HG03175 (cell line): ENCODE data around the gene XPC.

Source experiments
- ATAC-seq: cut with Tn5 transposase; IDR thresholded peaks from one replicate; pipeline ENCODE4 v1.9.1; 2021; ENCODE audit warnings: mild to moderate bottlenecking, moderate library complexity; ENCODE audit not compliant: unreplicated experiment

Gene XPC

DNA sequence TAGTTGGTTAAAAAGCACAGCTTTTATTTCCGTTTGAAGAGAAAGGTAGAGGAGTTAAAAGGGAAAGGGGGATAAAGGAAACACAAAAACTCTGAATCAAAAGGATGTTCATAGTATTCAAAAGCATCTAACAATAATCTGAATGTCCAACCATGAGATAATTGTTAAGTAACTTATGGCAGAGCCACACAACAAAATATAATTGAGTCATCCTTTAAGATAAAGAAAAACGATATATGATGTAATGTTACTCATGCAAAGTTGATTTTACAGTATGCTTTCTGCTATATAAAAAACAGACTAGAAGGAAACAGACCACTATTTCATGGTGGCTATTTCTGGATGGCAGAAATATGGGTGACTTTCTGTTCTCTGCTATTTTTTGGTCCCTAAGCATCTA, 3.9 kb downstream of the XPC start:
- ATAC-seq, result no peak

DNA sequence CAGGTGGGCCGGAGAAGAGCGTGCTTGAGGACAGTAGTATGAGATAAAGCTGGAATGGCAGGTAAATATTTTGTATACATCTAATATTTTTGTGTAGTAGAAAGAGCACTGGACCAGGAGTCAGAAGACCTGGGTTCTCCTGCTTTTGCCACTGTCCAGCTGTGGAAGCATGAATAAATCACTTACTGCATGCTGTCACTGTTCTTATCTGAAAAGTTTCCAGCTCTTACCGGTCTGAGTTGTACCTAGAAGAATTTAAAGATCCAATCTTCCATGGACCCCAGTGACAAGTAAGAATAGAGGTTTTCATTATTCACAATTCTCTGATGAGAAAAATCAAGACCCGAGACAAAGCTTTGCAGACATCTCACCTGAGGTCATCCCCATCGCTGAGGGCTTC, 5.9 kb downstream of the XPC start:
- no peak for ATAC-seq

DNA sequence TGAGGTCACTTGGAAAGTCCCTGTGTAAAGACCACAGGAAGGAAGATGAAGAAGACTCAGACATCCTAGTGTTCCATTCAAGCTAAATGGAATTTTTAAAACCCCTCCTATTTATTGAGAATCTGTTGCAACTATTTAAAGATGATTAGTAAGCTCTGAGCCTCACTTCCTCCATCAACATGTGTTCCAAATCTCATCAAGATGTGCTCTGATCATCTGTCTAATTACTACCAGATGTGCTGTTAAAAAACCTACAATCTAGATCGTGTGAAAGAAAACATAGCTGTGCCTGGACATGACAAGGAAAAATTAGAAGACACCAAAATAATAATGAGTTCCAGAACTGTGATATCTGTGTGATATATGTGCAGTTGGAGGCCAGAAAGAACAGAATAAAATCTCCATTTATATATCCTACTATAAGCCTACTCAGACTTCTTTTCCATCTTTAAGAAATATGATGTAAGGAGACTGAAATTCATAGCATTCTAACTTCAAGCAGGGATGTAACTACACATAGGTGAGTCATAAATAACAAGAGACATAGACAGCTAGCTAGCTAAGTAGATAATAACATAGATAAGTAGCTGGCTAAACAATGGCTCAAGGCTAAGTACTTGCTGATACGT, 7.8 kb downstream of the XPC start:
- no peak for ATAC-seq

DNA sequence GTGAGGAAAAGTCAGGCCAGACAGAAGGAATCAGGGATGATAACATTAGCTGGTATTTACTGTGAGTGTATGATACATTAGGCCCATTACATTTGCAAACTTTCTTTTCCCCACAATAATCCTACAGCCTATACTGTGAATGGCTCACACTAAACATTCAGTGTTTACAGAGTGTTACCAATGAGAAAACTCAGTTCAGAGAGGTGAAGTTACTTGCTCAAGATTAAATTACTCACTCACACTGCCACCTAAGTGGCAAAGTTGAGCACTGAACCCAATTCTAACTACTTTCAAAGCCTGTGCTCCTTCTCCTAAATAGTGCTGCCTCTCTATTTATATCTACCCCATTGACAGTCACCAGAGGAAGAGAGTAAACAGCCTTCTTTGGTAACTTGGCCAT, 8.5 kb downstream of the XPC start:
- no peak for ATAC-seq

DNA sequence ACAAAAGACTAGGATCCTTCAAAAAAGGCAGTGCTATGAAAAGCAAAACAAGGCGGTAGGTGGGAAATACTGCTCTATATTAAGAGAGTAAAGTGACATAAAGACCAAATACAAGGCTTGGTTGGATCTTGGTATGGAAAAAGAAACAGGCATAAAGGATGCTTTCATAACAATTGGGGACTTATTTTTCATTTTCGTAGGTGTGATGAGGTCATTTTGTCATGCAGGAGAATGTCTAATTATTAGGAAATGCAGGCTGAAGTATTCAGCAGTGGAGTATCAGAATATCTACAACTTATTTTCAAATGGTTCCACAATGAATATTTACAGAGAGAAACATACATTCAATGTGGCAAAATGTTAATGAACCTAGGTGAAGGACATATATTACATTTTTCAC, 9.0 kb downstream of the XPC start:
- no peak for ATAC-seq

DNA sequence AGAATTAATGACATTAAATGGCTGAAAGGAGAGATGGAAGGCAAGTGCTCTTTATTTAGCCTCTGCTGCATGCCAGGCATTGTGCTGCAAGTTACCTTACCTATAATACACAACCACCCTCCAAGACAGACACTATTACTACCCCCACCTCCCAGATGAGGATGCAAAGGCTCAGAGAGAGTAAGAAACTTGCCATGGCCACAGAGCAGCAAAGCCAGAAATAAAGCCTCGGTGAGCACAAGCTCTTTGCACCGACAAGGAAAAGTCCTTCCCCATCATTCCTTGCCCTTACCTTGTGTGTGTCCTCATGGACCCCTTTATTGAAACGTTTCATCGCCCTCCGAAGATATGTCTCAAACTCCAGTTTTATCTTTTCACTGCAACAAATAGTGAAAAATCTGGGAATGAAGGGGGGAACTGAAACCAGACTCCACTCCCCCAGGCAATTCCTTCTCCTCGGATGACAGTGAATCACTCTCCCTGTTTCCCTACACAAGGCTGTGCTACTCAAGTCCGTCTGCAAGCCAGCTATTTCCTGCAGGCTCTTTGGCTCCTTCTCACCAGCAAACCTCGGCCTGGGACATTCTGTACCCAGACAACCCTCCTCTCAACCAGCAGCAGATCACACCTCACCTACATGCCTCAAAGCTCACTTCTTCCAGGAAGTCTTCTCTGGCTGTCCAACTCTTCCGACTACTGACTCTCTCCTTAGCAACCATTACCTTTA, 11.4 kb downstream of the XPC start:
- no peak for ATAC-seq

DNA sequence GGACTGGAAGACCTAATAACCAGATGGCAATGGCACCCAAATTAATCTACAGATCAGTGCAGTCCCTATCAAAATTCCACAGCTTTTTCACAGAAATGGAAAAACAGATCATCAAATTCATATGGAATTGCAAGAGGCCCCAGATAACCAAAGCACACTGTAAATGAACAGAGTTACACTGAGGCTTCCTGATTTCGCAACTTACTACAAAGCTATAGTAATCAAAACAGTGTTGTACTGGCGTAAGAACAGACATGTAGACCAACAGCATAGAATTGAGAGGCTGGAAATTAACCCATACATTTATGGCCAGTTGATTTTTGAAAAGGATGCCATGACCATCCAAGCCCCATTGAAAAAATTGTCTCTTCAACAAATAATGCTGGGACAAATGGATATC, 16.2 kb downstream of the XPC start:
- ATAC-seq, result no peak

DNA sequence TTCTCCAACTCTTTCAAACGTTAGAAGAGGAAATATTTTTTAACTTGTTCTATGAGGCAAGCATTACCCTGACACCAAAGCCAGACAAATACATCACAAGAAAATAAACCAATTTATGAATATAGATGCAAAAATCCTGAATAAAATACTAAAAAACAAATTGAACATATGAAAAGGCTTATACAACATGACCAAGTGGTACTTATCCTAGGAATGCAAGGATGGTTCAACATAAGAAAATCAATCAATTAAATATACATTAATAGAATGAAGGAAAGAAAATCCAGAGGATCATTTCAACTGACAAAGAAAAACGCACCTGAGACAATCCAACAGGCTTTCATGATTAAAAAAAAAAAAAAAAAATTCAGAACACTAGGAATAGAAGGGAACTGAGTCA, 17.1 kb downstream of the XPC start:
- ATAC-seq, result no peak

DNA sequence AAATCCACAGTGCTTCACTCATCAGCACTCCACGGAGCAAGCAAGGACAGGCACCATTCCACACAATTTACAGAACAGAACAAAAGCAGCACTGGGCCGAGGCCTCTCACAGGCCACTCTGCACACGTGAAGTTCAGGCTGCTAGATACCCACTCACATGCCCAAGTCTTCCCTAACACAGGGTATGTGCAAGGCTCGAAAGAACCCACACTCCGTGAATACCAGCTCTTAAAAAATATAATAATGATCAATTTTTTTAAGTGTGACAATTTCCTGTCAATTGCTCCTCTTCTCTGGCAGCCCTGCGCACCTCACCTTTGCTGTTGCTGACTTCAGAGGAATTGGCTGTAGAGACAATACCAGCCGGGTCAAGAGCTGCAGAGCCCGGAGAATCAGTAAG, 19.0 kb downstream of the XPC start:
- no peak for ATAC-seq

DNA sequence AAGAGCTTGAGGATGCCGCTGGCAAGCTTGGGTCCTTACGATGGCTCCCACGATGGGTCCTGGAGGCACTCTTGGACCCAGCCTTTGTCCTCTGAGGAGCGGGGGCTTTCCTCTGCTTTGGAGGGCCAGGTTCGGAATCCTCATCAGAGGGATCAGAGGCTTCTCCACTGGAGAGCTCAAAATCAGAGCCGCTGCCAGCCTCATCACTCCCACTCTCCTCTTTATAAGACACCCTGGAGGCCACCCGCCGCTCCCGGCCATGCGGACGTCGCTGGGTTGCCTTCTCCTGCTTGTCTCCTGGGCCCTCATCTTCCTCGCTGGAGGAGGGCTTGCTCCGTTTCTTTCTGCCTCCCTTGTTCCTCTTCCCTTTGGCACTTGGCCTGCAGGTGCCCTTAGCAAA, 20.0 kb downstream of the XPC start:
- no peak for ATAC-seq

DNA sequence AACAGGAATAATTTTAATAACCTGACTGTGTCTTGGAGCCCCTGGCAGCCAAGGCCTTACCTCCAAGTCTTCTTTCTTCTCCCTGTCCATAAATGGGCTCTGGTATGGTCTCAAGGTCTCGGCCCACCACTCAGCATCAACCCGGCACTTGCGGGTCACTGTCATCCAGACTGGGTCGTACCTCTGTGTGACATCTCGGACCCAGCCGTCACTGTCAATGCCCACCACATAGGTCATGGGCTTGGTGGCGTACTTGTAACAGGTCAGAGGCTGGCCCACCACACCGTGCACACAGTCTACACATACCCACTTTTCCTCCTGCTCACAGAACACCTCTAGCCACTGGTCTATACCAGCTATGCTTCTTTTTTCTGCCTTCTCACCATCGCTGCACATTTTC, 20.4 kb downstream of the XPC start:
- no peak for ATAC-seq

DNA sequence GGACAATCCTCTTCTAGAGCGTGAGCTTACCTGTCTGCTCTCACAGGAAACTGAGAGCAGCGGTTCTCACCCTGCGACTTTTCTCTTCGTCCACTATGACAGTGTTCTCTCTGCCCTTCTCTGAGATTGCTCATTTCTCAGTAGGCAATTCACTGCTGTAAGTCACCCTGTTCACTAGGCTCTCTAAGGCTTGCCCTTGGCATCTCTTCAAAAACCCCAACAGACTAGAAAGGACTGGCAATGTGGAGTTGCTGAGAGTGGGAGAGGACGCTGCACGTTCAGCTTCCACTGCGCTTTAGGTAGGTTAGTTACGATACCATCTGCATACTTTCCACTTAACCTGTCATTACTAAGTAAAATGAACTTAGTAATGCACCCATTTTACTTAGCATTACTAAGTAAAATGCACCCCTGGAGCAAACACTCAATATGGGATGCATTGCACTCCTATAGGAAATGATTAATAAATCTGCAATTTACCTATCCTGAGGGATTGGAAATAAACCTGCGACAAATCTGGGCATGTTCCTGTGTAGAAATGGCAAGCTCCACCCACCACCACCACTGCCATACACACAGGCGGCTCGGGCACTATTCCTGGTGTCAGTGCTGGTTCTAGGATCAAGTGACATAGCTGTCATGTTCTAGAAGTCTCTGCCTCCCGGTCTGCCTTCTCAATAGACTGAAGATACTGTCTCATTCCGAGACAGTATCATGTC, 21.4 kb downstream of the XPC start:
- no peak for ATAC-seq

DNA sequence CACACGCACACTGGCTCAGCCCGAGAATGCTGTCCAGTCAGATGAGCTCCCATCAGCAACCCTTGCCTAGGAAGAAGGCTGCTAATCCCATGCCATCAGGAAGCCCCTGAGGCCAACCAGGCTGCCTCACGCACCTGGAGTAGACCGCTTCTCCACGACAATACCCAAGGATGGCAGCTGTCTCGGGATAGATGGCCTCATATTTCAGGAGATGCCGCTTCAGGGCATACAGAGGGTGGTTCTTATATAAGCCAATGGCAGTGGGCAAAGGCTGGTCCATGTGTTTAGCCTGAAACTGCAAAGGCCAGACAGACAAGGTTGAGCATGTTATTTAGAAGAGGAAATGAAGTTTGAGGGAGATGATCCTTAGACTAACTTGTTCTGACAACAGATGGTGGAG, 22.2 kb downstream of the XPC start:
- ATAC-seq, result no peak

DNA sequence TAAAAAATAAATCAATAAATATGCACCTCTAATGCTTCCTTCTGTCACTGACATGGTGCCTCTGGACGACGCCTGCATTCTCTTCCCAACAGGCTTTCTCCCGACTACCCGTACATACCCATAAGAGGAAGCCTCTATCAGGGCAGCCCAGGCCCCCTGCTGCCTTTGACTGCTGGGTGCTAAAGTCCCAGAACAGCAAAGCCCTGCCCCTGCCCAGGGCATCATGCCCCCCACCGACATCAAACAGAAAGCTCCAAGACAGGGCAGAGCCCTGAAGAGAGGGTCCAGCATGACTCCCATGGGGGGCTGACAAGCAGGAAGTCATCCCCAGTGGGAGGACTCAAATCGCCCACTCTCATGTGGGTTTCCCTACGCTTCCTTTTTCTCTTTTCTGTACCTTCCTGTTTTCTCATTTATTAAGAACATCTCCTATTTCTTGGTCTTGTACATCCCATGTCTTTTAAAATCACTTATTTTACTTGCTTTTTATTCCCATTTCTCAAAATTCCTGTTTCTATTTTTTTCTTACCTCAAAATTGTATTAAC, 23.4 kb downstream of the XPC start:
- no peak for ATAC-seq

DNA sequence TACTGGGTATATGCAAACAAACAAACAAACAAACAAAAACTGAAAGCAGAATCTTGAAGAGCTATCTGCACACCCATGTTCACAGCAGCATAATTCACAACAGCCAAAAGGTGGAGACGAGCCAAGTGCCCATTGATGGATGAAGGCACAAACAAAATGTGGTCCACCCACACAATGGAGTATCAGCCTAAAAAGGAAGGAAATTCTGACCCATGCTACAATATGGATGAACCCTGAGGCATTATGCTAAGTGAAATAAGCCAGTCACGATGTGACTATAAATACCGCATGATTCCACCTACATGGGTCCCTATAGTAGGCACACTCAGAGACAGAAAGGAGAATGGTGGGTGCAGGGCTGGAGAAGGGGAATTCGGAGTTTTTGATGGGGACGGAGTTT, 24.1 kb downstream of the XPC start:
- no peak for ATAC-seq

DNA sequence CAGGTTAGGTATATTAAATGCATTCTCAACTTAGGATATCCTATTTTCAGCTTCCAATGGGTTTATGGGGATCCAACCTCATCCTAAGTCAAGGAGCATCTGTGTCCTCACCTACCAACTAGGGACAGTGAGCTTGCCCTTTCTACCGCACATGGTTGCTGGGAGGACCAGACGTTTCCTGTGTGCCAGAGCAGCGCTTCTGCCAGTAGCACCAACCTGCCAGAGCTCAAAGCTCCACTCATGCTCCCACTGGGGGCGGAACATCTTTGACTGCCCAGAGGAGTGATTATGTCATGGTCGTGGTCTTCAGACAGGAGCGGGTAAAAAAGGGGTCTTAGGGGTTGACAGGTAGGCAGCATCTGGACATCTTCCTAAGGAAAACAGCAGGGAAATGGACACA, 24.7 kb downstream of the XPC start:
- no peak for ATAC-seq

DNA sequence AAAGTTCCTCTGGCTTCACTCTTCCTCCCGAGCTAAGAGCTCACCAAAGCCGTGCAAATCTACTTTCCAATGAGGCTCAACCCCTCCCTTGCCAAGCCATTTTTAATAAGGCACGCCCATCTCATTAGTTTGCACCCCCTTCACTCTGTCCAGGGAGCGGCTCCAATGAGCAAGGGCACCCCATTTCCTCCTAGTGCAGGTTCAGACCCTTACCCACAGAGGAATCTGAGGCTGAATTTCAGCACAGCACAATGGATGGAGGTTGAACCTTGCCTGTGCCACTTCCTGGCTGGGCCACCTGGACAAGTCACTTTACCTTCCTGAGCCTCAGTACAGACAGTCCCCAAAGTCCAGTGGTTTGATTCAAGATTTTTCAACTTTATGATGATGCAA, 25.4 kb downstream of the XPC start:
- ATAC-seq, result no peak

DNA sequence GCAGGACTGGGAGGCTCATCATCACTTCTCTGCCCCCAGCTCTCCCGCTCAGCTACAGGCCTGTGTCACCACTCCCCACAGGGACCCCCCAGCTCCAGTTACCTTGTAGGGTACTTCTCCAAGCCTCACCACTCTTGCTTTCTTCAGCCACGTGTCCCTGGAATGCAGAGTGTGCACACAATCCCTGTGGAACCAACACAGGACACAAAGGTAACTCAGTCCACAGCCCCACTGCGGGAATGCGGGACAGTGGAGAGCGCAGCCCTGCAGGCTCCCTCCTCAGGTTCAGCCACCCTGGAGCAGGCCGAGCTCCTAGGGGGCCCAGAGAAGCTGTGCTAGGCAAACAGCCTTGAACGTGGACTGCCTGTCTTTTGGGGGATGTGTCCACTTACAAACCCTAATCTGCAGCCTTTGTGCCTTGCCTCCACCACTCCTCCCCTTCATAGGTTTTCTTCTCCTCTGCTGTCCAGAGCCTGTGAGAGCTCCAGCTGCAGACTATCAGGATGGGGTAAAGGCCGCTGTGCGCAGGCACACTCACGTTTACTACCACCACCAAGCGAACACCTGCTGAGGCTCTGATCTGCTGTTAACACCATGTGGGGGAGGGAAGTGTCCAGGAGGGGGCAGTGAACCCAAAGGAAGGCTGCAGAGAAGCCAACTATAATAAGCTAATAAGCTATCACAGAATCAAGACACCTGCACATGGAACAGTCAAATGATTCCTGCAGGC, 26.0 kb downstream of the XPC start:
- ATAC-seq, result no peak

DNA sequence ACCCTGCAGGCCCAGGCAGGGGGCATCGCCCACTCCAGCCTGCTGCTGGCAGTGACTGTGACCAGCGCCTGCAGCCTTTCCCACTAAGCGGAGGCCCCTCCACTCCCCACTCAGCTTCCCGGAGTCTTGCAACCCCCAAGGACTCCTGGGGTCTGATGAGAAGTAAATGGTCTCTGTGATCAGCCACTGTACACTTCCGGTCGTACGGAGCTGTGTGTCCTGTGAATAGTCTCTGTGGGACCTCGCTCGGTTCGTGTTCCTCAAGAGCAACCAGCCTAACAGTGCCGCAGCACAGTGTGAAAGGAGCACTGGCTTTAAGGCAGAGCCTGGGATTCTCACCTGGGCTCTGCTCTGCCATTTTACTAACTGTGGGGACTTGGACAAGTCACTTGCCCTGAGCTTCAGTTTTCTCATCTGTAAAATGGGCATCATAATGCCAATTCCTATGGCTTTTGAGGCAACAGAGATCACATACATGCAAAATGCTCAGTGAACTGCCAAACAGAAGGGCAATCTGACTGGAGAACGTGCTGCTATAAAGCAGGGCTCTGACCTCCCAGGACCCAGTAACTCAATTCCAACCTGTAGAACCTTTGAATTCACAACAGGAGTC, 26.8 kb downstream of the XPC start:
- ATAC-seq, result no peak

DNA sequence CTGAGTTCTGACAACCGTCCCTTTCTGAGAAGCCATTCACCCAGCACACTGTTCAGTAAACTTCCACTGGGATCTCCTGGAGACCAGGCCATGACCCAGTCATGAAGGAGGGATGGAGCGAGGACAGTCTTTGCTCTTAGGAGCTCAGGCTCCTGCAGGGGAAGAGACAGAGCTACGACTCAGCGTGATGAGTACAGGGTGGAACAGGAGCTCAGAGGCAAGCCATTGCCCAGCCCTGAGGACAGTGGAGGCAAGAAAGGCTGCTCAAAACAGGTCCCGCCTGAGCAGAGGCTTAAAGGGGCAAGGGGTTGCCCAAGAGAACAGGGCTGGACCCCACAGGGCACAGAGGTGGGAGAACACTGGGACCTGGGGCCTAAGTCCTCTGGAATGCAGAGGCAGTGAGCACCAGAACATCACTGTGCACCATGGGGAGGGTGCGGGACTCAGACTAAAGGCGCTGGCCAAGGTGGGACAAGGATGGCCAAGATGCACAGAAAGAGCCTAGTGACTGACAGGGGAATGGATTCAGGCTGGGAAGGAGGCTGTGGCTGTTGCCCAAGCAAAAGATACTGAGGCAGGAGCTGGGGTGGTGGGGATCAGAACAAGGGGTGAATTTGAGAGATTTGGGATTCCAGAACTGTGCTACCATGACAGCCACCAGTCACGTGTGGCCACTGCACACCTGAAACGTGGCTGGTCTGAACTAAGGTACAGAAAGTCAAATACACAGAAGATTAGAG, 27.7 kb downstream of the XPC start:
- ATAC-seq, result no peak
